Activated naive CD8-positive, alpha-beta T cell treated with anti-CD3 and anti-CD28 coated beads, Interleukin-2, amount 50 U/mL, for 24 hours (primary cell): ENCODE measurements around the gene PAPPA2.
"Not testable (repeated sequence)": the region's sequence is repeated elsewhere in the genome, so short reads cannot be mapped to it uniquely, and the experiment has no call there.

Experiments
- ATAC-seq: fragments of 150-1000 bp; cut with Tn5 transposase; one replicate; pipeline ENCODE4 v1.10.0; 2021
- DNase-seq: peaks from one replicate; pipeline ENCODE4 v3.0.0; 2021
- H3K27ac Mint-ChIP-seq: one replicate; pipeline ENCODE4 v1.8.0; 2021; ENCODE audit warnings: mild to moderate bottlenecking, mixed read lengths
- H3K27me3 Mint-ChIP-seq: one replicate; pipeline ENCODE4 v1.8.0; 2021; ENCODE audit warnings: mixed read lengths
- H3K36me3 Mint-ChIP-seq: one replicate; pipeline ENCODE4 v1.8.0; 2021; ENCODE audit warnings: low read depth, mixed read lengths
- H3K4me1 Mint-ChIP-seq: one replicate; pipeline ENCODE4 v1.8.0; 2021; ENCODE audit warnings: mixed read lengths
- H3K4me3 Mint-ChIP-seq: one replicate; pipeline ENCODE4 v1.8.0; 2021; ENCODE audit warnings: mild to moderate bottlenecking, moderate library complexity, mixed read lengths
- H3K9me3 Mint-ChIP-seq: one replicate; pipeline ENCODE4 v1.8.0; 2021; ENCODE audit warnings: mixed read lengths

Gene PAPPA2

GRCh38 chr1:176634733-176635132, 171.8 kb downstream of the PAPPA2 start:
- H3K4me3 Mint-ChIP-seq, H3K36me3 Mint-ChIP-seq, ATAC-seq, DNase-seq, H3K9me3 Mint-ChIP-seq, H3K4me1 Mint-ChIP-seq, H3K27me3 Mint-ChIP-seq, H3K27ac Mint-ChIP-seq: not testable (repeated sequence)

- no peaks in the 10 kb centered on the region for H3K36me3 Mint-ChIP-seq
- no peak overlapping the region for H3K4me3 Mint-ChIP-seq
- no peaks in the 10 kb centered on the region for H3K4me1 Mint-ChIP-seq
- no peak for ATAC-seq
- peaks cover 8% of the 10 kb centered on the region for H3K9me3 Mint-ChIP-seq
- no peak for DNase-seq
- H3K27me3 Mint-ChIP-seq: no peaks in the 10 kb centered on the region
- no peak overlapping the region for H3K27ac Mint-ChIP-seq
Observed at GRCh38 chr1:176638713-176639526, 175.9 kb downstream of the PAPPA2 start.

GRCh38 chr1:176643536-176643935, 180.6 kb downstream of the PAPPA2 start:
- DNase-seq (no peak), ATAC-seq (no peak)
- Mint-ChIP-seq H3K36me3 (no peaks in the 10 kb centered on the region), H3K27ac (no peak overlapping the region), H3K4me1 (no peaks in the 10 kb centered on the region), H3K4me3 (no peak overlapping the region), H3K27me3 (no peaks in the 10 kb centered on the region), H3K9me3 (peaks cover 16% of the 10 kb centered on the region)

- H3K4me1 Mint-ChIP-seq: no peaks in the 10 kb centered on the region
- H3K9me3 Mint-ChIP-seq: peaks cover 43% of the 10 kb centered on the region
- no peaks in the 10 kb centered on the region for H3K36me3 Mint-ChIP-seq
- H3K27me3 Mint-ChIP-seq: no peaks in the 10 kb centered on the region
- no peak overlapping the region for H3K27ac Mint-ChIP-seq
- ATAC-seq (no peak), DNase-seq (no peak)
- no peak overlapping the region for H3K4me3 Mint-ChIP-seq
Observed at GRCh38 chr1:176648556-176648955, 185.6 kb downstream of the PAPPA2 start.

- Mint-ChIP-seq H3K27ac (no peak overlapping the region), H3K27me3 (peaks cover 2% of the 10 kb centered on the region), H3K4me1 (no peaks in the 10 kb centered on the region), H3K36me3 (no peaks in the 10 kb centered on the region), H3K4me3 (no peak overlapping the region), H3K9me3 (peaks cover 38% of the 10 kb centered on the region)
- DNase-seq (no peak), ATAC-seq (no peak)
Observed at GRCh38 chr1:176656257-176656995, 193.5 kb downstream of the PAPPA2 start.

- Mint-ChIP-seq H3K4me1 (no peaks in the 10 kb centered on the region), H3K27me3 (peaks cover 4% of the 10 kb centered on the region), H3K27ac (no peak overlapping the region), H3K4me3 (no peak overlapping the region), H3K9me3 (peaks cover 9% of the 10 kb centered on the region), H3K36me3 (no peaks in the 10 kb centered on the region)
- DNase-seq: no peak
- no peak for ATAC-seq
Observed at GRCh38 chr1:176669782-176670181, 206.8 kb downstream of the PAPPA2 start.

GRCh38 chr1:176670853-176671252, 207.9 kb downstream of the PAPPA2 start:
- Mint-ChIP-seq H3K4me1 (no peaks in the 10 kb centered on the region), H3K27ac (no peak overlapping the region), H3K36me3 (no peaks in the 10 kb centered on the region), H3K27me3 (peaks cover 4% of the 10 kb centered on the region), H3K4me3 (no peak overlapping the region), H3K9me3 (peaks cover 12% of the 10 kb centered on the region)
- ATAC-seq: no peak
- DNase-seq: no peak

GRCh38 chr1:176682830-176683535, 220.0 kb downstream of the PAPPA2 start:
- Mint-ChIP-seq H3K36me3 (no peaks in the 10 kb centered on the region), H3K4me3 (no peak overlapping the region), H3K27me3 (peaks cover 1% of the 10 kb centered on the region), H3K4me1 (no peaks in the 10 kb centered on the region), H3K9me3 (no peaks in the 10 kb centered on the region), H3K27ac (no peak overlapping the region)
- ATAC-seq (no peak), DNase-seq (no peak)

- no peaks in the 10 kb centered on the region for H3K4me1 Mint-ChIP-seq
- DNase-seq: no peak
- no peak overlapping the region for H3K27ac Mint-ChIP-seq
- ATAC-seq: no peak
- no peaks in the 10 kb centered on the region for H3K9me3 Mint-ChIP-seq
- H3K27me3 Mint-ChIP-seq: peaks cover 2% of the 10 kb centered on the region
- H3K4me3 Mint-ChIP-seq: no peak overlapping the region
- no peaks in the 10 kb centered on the region for H3K36me3 Mint-ChIP-seq
Observed at GRCh38 chr1:176691251-176692228, 228.6 kb downstream of the PAPPA2 start.

GRCh38 chr1:176692431-176692830, 229.5 kb downstream of the PAPPA2 start:
- H3K36me3 Mint-ChIP-seq: no peaks in the 10 kb centered on the region
- no peaks in the 10 kb centered on the region for H3K4me1 Mint-ChIP-seq
- no peaks in the 10 kb centered on the region for H3K9me3 Mint-ChIP-seq
- peaks cover 2% of the 10 kb centered on the region for H3K27me3 Mint-ChIP-seq
- DNase-seq (no peak), ATAC-seq (no peak)
- H3K27ac Mint-ChIP-seq: no peak overlapping the region
- H3K4me3 Mint-ChIP-seq: no peak overlapping the region

- H3K27ac Mint-ChIP-seq: no peak overlapping the region
- peaks cover 2% of the 10 kb centered on the region for H3K27me3 Mint-ChIP-seq
- ATAC-seq (no peak), DNase-seq (no peak)
- H3K4me3 Mint-ChIP-seq: no peak overlapping the region
- H3K4me1 Mint-ChIP-seq: no peaks in the 10 kb centered on the region
- no peaks in the 10 kb centered on the region for H3K36me3 Mint-ChIP-seq
- no peaks in the 10 kb centered on the region for H3K9me3 Mint-ChIP-seq
Observed at GRCh38 chr1:176692988-176693696, 230.2 kb downstream of the PAPPA2 start.

GRCh38 chr1:176693697-176694329, 230.8 kb downstream of the PAPPA2 start:
- Mint-ChIP-seq H3K4me3 (no peak overlapping the region), H3K27me3 (peaks cover 2% of the 10 kb centered on the region), H3K27ac (no peak overlapping the region), H3K9me3 (no peaks in the 10 kb centered on the region), H3K36me3 (no peaks in the 10 kb centered on the region), H3K4me1 (no peaks in the 10 kb centered on the region)
- no peak for ATAC-seq
- no peak for DNase-seq

- H3K27me3 Mint-ChIP-seq: peaks cover 2% of the 10 kb centered on the region
- ATAC-seq: no peak
- no peaks in the 10 kb centered on the region for H3K4me1 Mint-ChIP-seq
Observed at GRCh38 chr1:176694713-176695112, 231.7 kb downstream of the PAPPA2 start.

More at GRCh38 chr1:176694713-176695112, 231.7 kb downstream of the PAPPA2 start:
- no peak overlapping the region for H3K4me3 Mint-ChIP-seq
- no peak for DNase-seq
- no peaks in the 10 kb centered on the region for H3K36me3 Mint-ChIP-seq
- no peak overlapping the region for H3K27ac Mint-ChIP-seq
- no peaks in the 10 kb centered on the region for H3K9me3 Mint-ChIP-seq
